Hepatocyte (in vitro differentiated cells): Measurements from ENCODE around the gene ROR1.

ENCODE experiments used
- EZH2 ChIP-seq: fragments of 200-600 bp; sonication (generic); IDR thresholded peaks from 2 replicates; pipeline ENCODE4 v1.6.1; 2016; ENCODE audit warnings: antibody characterized with exemption, mild to moderate bottlenecking, borderline replicate concordance
- TF ChIP-seq, protein P1 (sequence below): fragments of 200-600 bp; sonication (generic); IDR thresholded peaks from 2 replicates; pipeline ENCODE4 v1.5.1; 2016; ENCODE audit warnings: antibody characterized with exemption, mild to moderate bottlenecking; ENCODE audit not compliant: poor library complexity

GRCh38 chr1:64200064-64200463 is 426.2 kb downstream of the ROR1 start:
- TF ChIP-seq, protein P1, sequence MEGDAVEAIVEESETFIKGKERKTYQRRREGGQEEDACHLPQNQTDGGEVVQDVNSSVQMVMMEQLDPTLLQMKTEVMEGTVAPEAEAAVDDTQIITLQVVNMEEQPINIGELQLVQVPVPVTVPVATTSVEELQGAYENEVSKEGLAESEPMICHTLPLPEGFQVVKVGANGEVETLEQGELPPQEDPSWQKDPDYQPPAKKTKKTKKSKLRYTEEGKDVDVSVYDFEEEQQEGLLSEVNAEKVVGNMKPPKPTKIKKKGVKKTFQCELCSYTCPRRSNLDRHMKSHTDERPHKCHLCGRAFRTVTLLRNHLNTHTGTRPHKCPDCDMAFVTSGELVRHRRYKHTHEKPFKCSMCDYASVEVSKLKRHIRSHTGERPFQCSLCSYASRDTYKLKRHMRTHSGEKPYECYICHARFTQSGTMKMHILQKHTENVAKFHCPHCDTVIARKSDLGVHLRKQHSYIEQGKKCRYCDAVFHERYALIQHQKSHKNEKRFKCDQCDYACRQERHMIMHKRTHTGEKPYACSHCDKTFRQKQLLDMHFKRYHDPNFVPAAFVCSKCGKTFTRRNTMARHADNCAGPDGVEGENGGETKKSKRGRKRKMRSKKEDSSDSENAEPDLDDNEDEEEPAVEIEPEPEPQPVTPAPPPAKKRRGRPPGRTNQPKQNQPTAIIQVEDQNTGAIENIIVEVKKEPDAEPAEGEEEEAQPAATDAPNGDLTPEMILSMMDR = no peak
- TF ChIP-seq EZH2 = no peak
